Measurements from ENCODE around the gene CAV2. TPM values are rescaled to one million over a fixed set of nuclear protein-coding genes. Genes with fewer than 3 reads are reported as not detected.

The CAV2 gene
- total RNA-seq, 1 experiment from 2014 or later = 260 TPM

GRCh38 chr7:116557066-116557585 lies 57.6 kb downstream of the CAV2 start:
- Histone ChIP-seq H3F3A (ENCODE audit: insufficient read depth, low read depth) (peaks cover 12% of the 10 kb centered on the region; the same call in 1 of the 2 replicates), H3K27me3 (ENCODE audit: insufficient read depth, low read depth) (no peaks in the 10 kb centered on the region), H3K27ac (no peak overlapping the region), H3K9me2 (ENCODE audit: insufficient read depth) (no peaks in the 10 kb centered on the region), H4K20me1 (ENCODE audit: insufficient read depth) (no peaks in the 10 kb centered on the region), H3K79me2 (ENCODE audit: low read depth) (0 out of 2 replicates have a peak, but pooled peaks cover 5% of the 10 kb centered on the region), H2AFZ (no peak overlapping the region), H3K9me3 (ENCODE audit: insufficient read depth, low read depth) (no peaks in the 10 kb centered on the region), H3K36me3 (ENCODE audit: low read depth) (peaks cover 14% of the 10 kb centered on the region; the same call in 1 of the 2 replicates), H3K4me1 (replicated peaks; ENCODE audit: insufficient read depth) (no peaks in the 10 kb centered on the region), H3K4me2 (no peak overlapping the region), H3K4me3 (no peak overlapping the region)
- intact Hi-C loops (cut with micrococcal nuclease; ENCODE audit: unreplicated experiment) = no loop called here
- DNase-seq = no peak
- CTCF ChIA-PET = interaction anchor here (0.5 kb wide), 1 partner anchor 10 kb away, joined by 6 read pairs; no protein-coding TSS in a partner anchor
- BruUV-seq (replicated peaks) = no TSS peak
- POLR2A ChIA-PET (ENCODE audit: unreplicated experiment) = interaction anchor here (0.6 kb wide), 1 partner anchor 160 kb away, joined by 6 read pairs; no protein-coding TSS in a partner anchor
- TF ChIP-seq EZH2 (IDR thresholded peaks at IDR 0.05; ENCODE audit: low read depth) (no peak), CTCF (conservative IDR thresholded peaks at IDR 0.05) (no peak)

GRCh38 chr7:116557901-116558300 lies 58.4 kb downstream of the CAV2 start:
- Histone ChIP-seq H3K4me2 (no peak overlapping the region), H3K36me3 (ENCODE audit: low read depth) (peaks cover 14% of the 10 kb centered on the region; the same call in 1 of the 2 replicates), H3K27me3 (ENCODE audit: insufficient read depth, low read depth) (no peaks in the 10 kb centered on the region), H3F3A (ENCODE audit: insufficient read depth, low read depth) (peaks cover 12% of the 10 kb centered on the region; the same call in 1 of the 2 replicates), H3K4me3 (no peak overlapping the region), H2AFZ (no peak overlapping the region), H3K4me1 (replicated peaks; ENCODE audit: insufficient read depth) (no peaks in the 10 kb centered on the region), H3K9me2 (ENCODE audit: insufficient read depth) (no peaks in the 10 kb centered on the region), H3K79me2 (ENCODE audit: low read depth) (0 out of 2 replicates have a peak, but pooled peaks cover 5% of the 10 kb centered on the region), H4K20me1 (ENCODE audit: insufficient read depth) (no peaks in the 10 kb centered on the region), H3K9me3 (ENCODE audit: insufficient read depth, low read depth) (no peaks in the 10 kb centered on the region), H3K27ac (no peak overlapping the region)
- intact Hi-C loops (cut with micrococcal nuclease; ENCODE audit: unreplicated experiment) = no loop called here
- BruUV-seq (replicated peaks) = no TSS peak
- no peak for DNase-seq
- no peak for TF ChIP-seq EZH2 (IDR thresholded peaks at IDR 0.05; ENCODE audit: low read depth)
- TF ChIP-seq CTCF (conservative IDR thresholded peaks at IDR 0.05) = no peak
- CTCF ChIA-PET = no interaction called here
- POLR2A ChIA-PET (ENCODE audit: unreplicated experiment) = interaction anchor here (0.6 kb wide), 1 partner anchor 159 kb away, joined by 6 read pairs; no protein-coding TSS in a partner anchor

Other genes with a start within 250 kb of the CAV2 start
- 850 and 1,077 TPM in 2 replicates for gene CAV1, start 25.3 kb downstream of the CAV2 start, total RNA-seq (2021)
- gene MET, start 172.5 kb downstream of the CAV2 start, total RNA-seq (2021) = 237 and 287 TPM in 2 replicates